NCI-H2227 (cell line): ENCODE measurements around the gene TTC39A.

Source experiments
- DNase-seq: peaks from one replicate; lab custom pipeline; 2025; ENCODE audit not compliant: unreplicated experiment; lab: John Stamatoyannopoulos, UW

Gene TTC39A

DNA sequence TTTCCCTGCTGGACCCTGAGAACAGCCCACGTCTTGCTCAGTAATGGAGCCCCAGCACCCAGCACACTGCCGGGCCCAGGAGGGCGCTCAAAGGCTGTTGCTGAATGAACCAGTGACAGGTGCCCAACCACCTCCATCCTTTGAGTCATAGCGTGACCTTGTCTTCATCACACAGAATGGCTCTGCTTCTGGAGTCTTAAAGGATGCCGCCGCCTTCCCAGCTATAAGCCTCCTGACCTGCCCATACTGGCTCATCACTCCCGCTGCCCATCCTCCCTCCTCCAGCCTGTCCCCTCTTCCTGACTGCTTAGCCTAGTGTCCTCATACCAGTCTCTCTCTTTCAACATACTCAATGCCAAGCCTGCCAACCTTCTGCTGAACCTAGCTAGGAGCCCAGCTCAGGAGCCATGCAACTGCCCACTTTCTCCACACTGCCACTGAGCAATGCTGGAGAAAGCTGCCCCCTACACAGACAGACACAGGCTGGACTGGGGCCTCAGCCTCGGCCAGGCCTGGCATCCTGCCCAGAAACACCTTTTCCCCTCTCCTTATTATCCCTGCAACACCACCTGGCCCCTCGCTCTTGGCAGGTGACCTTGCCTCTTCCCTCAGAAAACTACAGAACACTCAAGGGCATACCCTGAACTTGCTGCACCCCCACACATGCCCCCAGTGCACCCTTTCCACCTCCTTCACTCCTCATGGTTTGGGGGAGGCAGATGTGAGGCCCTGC, 14.1 kb downstream of the TTC39A start:
- DNase-seq, result no peak

DNA sequence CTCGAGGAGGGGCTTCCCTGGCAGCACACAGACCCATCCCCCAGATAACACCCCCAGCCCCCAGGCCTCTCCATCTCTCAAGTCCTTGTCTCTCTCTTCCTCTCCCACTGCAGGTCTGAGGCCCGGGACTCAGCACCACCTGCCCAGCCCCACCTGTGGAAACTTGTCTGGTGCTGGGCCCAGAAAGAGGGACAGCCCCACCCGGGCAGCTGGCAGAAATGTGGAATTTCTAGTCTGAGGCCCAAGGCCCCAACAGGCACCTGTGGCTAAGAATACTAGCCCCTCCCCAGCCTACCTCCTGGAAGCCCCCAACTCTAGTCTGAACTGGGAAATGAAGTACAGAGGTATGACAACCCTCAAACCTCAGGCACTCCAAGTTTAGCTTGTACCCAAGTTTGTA, 15.4 kb downstream of the TTC39A start:
- DNase-seq, result no peak

- DNase-seq, result no peak
Observed at GRCh38 chr1:51313961-51314777, 16.2 kb downstream of the TTC39A start.

- no peak for DNase-seq
Observed at GRCh38 chr1:51313268-51313852, 17.0 kb downstream of the TTC39A start.

DNA sequence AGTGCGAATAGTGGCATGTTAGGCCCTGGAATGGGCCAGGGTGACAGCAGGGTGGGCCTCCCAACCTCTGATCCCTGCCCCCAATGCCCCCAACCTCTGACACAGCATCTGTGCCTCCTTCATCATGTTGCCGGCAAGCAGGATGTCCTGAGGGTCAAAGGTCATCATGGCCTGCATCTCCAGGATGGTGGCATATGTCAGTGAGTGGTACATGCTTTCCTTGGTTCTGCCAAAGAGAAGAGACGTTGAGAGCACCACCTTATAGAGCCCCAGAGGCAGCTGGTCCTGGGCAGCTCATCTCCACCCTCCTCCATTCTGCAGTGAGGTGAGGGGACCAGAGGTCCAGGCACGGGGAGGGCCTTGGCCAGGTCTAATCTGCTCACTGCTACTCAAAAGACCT, 17.6 kb downstream of the TTC39A start:
- no peak for DNase-seq

DNA sequence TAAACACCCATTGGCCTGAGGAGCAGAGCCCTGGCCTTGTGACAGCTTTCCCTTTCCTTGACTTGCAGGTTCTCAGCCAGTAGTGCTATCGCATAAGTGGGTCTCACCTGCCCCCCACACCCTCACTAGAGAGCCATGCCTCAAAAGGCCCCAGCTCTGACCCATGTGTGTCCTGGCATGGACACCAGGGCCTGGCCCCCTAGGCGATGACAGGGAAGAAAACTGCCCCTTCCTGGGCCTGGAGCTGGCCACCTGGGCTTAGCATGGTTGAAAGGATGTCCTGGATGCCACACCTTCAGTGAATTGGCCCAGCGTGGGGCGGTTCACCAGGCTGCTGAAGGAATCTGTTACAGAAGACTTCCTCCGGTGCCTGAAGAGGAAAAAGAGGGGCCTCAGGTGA, 18.5 kb downstream of the TTC39A start:
- DNase-seq, result no peak

- no peak for DNase-seq
Observed at GRCh38 chr1:51310871-51311613, 19.3 kb downstream of the TTC39A start.

GRCh38 chr1:51309291-51309690, 21.1 kb downstream of the TTC39A start:
- no peak for DNase-seq

- no peak for DNase-seq
Observed at GRCh38 chr1:51308636-51309035, 21.7 kb downstream of the TTC39A start.

GRCh38 chr1:51306950-51307349, 23.4 kb downstream of the TTC39A start:
- no peak for DNase-seq

GRCh38 chr1:51305371-51305823, 25.0 kb downstream of the TTC39A start:
- DNase-seq, result no peak

DNA sequence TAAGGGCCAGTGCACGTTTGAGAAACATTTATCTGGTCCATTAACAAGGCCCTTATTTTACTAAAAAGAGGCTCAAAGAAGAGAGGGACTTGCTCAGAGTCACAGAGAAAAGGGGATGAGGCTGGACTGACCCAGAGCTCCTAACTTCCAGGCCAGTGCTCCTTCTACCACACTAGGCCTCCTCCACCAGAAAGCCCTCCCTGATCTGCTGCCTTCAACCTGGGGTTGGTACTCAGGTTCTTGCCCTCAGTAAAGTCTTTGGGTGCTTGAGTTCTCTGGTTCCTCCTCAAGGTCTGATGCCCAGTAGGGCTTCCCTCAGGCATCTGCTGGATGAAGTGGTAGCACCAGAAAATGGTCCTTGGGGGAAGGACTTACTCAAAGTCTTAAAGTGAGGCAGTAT, 26.0 kb downstream of the TTC39A start:
- DNase-seq, result no peak

- DNase-seq, result no peak
Observed at GRCh38 chr1:51303751-51304251, 26.6 kb downstream of the TTC39A start.

- no peak for DNase-seq
Observed at GRCh38 chr1:51303315-51303714, 27.0 kb downstream of the TTC39A start.

GRCh38 chr1:51302746-51303145, 27.6 kb downstream of the TTC39A start:
- DNase-seq, result no peak

DNA sequence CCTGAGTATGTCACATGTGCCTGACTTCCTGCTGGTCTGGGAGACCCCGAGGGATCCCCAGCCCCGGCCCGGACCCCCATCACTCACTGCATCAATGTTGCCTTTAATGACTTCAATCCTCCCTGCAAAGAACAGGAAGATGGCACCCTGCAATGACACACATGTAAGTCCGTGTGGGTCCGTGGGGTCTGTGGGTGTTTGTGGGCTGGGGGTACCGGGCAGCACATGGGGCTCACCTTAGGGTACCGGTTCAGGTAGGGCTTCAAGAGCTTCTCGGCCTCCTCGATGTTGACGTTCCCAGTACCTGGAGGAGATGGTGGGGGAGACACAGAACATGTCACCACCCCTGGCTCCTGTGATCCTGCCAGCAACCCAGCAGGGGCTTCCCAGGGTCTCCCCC, 28.1 kb downstream of the TTC39A start:
- no peak for DNase-seq

DNA sequence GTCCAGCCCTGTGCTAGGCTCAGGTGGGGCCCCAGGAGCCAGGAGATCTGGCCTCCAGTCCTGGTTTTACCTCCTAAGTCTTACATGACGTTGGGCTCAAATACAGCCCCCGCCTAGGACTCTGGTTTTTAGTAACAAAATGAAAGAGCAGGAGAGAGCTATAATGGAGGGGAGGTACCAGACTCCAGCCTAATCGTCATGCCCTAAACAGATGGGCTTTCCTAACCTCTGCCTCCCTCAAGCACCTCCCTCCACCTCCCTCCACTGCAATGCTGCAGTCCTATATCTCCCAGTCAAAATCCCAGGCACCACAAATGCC, 28.6 kb downstream of the TTC39A start:
- DNase-seq, result no peak

GRCh38 chr1:51301152-51301843, 29.1 kb downstream of the TTC39A start:
- DNase-seq, result no peak

- DNase-seq, result no peak
Observed at GRCh38 chr1:51299981-51300670, 30.2 kb downstream of the TTC39A start.
